GM12878 (cell line): Measurements from ENCODE around the gene PLAGL1. TPM values are rescaled to one million over a fixed set of nuclear protein-coding genes. Genes with fewer than 3 reads are reported as not detected.

Experiments
- HSF1 ChIP-seq: fragments of 150-350 bp; IDR thresholded peaks from 2 replicates; pipeline ENCODE4 v1.6.1; 2014; ENCODE audit warnings: mild to moderate bottlenecking, low read depth, low read length
- MTA3 ChIP-seq: IDR thresholded peaks from 2 replicates; pipeline ENCODE4 v1.6.1; 2012; ENCODE audit warnings: low read length, inconsistent platforms, borderline replicate concordance
- MXI1 ChIP-seq: fragments of 150-350 bp; IDR thresholded peaks from 2 replicates; pipeline ENCODE4 v1.6.1; 2011; ENCODE audit warnings: low read depth, mild to moderate bottlenecking, inconsistent platforms, low read length, improper control_type of control experiment
- NFYB ChIP-seq: IDR thresholded peaks from 2 replicates; pipeline ENCODE4 v1.6.1; 2011; ENCODE audit warnings: low read depth, mild to moderate bottlenecking, low read length, improper control_type of control experiment, moderate library complexity; ENCODE audit not compliant: insufficient read depth
- PKNOX1 ChIP-seq: fragments of 450-650 bp; IDR thresholded peaks from 2 replicates; pipeline ENCODE4 v1.6.1; 2016; ENCODE audit warnings: mild to moderate bottlenecking
- PRDM15 ChIP-seq: fragments of 450-650 bp; formaldehyde crosslinking; IDR thresholded peaks from 2 replicates; pipeline ENCODE4 v1.4.0; 2020; ENCODE audit warnings: mild to moderate bottlenecking, moderate library complexity
- TCF7 ChIP-seq: IDR thresholded peaks from 2 replicates; pipeline ENCODE4 v1.6.1; 2014; ENCODE audit warnings: antibody characterized with exemption, borderline replicate concordance
- ZBTB40 ChIP-seq: fragments of 450-650 bp; IDR thresholded peaks from 2 replicates; pipeline ENCODE4 v1.6.1; 2016; ENCODE audit warnings: mild to moderate bottlenecking, moderate library complexity, borderline replicate concordance
- polyA plus RNA-seq, 11 experiments: library from polyadenylated mRNA; depleted of rRNA in 4 of 11; unstranded in 6 of 11; stranded (reverse) in 5 of 11; fragments of >200 nt; fragmentation: Nextera tagmentation in 4 of 11; fragmentation: Illumina TruSeq in 1 of 11; extraction: Ambion mirVana in 4 of 11; extraction: Trizol in 1 of 11; gene quantifications; 1 replicate in 1 of 11; 2 replicates in 10 of 11; pipeline versions ENCODE4 v1.2.1 to v1.2.3, GENCODE V29; 2011 to 2016; ENCODE audit warnings: inconsistent platforms in 2 of 11, missing spikeins in 2 of 11, low read depth in 1 of 11
- total RNA-seq, 4 experiments: library from RNA; depleted of rRNA in 3 of 4; stranded (reverse); fragments of >200 nt in 3 of 4; fragmentation: Illumina TruSeq in 1 of 4; extraction: Trizol in 1 of 4; gene quantifications; 2 replicates each; pipeline versions ENCODE4 v1.2.1 to v1.2.3, GENCODE V29; 2013 to 2021

The PLAGL1 gene
- total and polyA plus RNA-seq, 10 of the 15 experiments (the other 5 are each of a cell fraction or from before 2014, with no cell fraction given), result 2.6 to 19.1 (median 5.7) TPM

GRCh38 chr6:143959927-143960326 is 48.1 kb downstream of the PLAGL1 start (continued):
- TF ChIP-seq PKNOX1 (no peak), MTA3 (no peak), NFYB (no peak), PRDM15 (CRISPR knock-in tag) (no peak), TCF7 (no peak), ZBTB40 (no peak), MXI1 (no peak), HSF1 (no peak)
